Measurements from ENCODE around the gene ADAM8.

DNA sequence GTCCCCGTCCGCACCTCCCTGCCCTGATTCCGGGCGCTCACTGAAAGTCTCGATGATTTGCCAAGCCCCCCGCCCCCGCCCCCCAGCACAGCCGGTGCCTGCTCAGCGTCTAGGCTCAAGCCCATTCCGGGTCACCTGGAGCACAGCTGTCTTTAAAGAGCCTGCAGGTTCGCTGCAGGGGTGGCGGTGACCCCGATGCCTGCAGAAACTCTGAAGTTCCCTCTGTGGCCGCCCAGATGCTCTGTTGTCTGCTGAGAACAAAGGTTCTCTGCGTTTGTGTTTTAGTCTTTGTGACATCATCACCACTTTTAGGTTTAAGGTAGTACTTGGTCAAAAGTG is 38.2 kb downstream of the ADAM8 start:
- TF ChIP-seq, protein P1, sequence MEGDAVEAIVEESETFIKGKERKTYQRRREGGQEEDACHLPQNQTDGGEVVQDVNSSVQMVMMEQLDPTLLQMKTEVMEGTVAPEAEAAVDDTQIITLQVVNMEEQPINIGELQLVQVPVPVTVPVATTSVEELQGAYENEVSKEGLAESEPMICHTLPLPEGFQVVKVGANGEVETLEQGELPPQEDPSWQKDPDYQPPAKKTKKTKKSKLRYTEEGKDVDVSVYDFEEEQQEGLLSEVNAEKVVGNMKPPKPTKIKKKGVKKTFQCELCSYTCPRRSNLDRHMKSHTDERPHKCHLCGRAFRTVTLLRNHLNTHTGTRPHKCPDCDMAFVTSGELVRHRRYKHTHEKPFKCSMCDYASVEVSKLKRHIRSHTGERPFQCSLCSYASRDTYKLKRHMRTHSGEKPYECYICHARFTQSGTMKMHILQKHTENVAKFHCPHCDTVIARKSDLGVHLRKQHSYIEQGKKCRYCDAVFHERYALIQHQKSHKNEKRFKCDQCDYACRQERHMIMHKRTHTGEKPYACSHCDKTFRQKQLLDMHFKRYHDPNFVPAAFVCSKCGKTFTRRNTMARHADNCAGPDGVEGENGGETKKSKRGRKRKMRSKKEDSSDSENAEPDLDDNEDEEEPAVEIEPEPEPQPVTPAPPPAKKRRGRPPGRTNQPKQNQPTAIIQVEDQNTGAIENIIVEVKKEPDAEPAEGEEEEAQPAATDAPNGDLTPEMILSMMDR (conservative IDR thresholded peaks at IDR 0.05 in 1 of 2, IDR thresholded peaks at IDR 0.05 in 1 of 2; ENCODE audit: low read depth in 1 of 2, low read length in 2 of 2), result no peak
- TF ChIP-seq EZH2 (IDR thresholded peaks at IDR 0.05; ENCODE audit: low read length, missing control alignments), result peak; percentile 35
